Measurements from ENCODE around the gene E2F3. TPM values are rescaled to one million over a fixed set of nuclear protein-coding genes. Genes with fewer than 3 reads are reported as not detected.

The E2F3 gene
- polyA plus RNA-seq, 4 donors = 1.8 to 15.7 (median 4.4) TPM

- DNase-seq = no peak
- H3K4me3 ChIP-seq (ENCODE audit: low read depth in 1 of 3, low read length in 3 of 3) = no peak overlapping the region
- 89 to 93% (median 90%) methylated on average over 2 of the region's 2 CpGs for WGBS, 3 donors
- H3K9me3 ChIP-seq (ENCODE audit: control insufficient read depth in 2 of 2, insufficient read depth in 1 of 2, low read depth in 1 of 2, low read length in 1 of 2) = no peaks in the 10 kb centered on the region
- no peaks in the 10 kb centered on the region for H3K4me1 ChIP-seq (ENCODE audit: control insufficient read depth in 3 of 3, insufficient read depth in 2 of 3, low read depth in 1 of 3, low read length in 2 of 3)
- H3K27me3 ChIP-seq (ENCODE audit: control insufficient read depth in 3 of 3, insufficient read depth in 3 of 3, low read length in 3 of 3) = no peaks in the 10 kb centered on the region
- H3K27ac ChIP-seq (ENCODE audit: low read depth in 1 of 3, low read length in 2 of 3) = no peak overlapping the region
- H3K36me3 ChIP-seq (ENCODE audit: control insufficient read depth in 3 of 3, insufficient read depth in 2 of 3, low read depth in 1 of 3, low read length in 3 of 3) = no peaks in the 10 kb centered on the region
- FAIRE-seq = no peak
Measured at GRCh38 chr6:20389066-20389465, 12.6 kb upstream of the E2F3 start.

DNA sequence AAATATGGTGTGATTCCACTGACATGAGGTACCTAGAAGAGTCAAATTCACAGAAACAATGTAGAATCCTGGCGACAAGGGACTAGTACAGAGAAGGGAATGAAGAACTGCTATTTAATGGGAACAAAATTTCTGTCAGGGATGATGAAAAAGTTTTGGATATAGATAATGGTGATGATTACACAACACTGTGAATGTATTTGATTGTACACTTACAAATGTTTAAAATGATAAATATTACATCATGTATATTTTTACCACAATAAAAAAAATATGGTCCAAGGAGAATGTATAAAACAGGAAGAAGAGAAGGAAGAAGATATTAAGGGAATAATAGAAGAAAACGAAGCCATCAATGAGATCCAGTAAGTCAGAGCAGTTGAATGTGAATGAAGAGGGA lies 8.4 kb upstream of the E2F3 start:
- no peak for FAIRE-seq

DNA sequence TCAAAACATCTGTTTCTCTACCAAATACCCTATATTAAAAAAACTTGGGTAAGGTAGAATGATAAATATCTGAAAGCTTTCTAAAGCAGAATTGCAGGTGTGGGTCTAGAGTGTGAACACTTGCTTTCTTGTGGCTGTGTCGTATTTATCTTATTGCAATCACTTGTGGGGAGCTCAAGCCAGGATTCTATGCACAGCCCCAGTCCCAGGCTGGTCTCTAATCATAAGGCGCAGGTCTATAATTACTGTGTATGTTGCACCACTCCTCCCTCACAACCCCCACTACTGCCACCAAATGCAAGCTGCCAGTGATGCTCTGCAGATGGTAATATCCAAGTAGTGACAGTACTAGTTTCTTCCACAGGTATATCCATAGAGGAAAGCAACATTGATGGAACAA lies 2.2 kb upstream of the E2F3 start:
- no peaks in the 10 kb centered on the region for H3K36me3 ChIP-seq (ENCODE audit: control insufficient read depth in 3 of 3, insufficient read depth in 2 of 3, low read depth in 1 of 3, low read length in 3 of 3)
- DNase-seq (no peak), FAIRE-seq (no peak)
- 82 to 90% (median 88%) methylated on average over 2 of the region's 2 CpGs for WGBS, 3 donors
- H3K27me3 ChIP-seq (ENCODE audit: control insufficient read depth in 3 of 3, insufficient read depth in 3 of 3, low read length in 3 of 3) = no peaks in the 10 kb centered on the region
- peaks cover 0 to 2% (median 0%) of the 10 kb centered on the region in 3 donors for H3K4me1 ChIP-seq (ENCODE audit: control insufficient read depth in 3 of 3, insufficient read depth in 2 of 3, low read depth in 1 of 3, low read length in 2 of 3)
- peaks cover 0 to 3% of the 10 kb centered on the region in 2 donors for H3K9me3 ChIP-seq (ENCODE audit: control insufficient read depth in 2 of 2, insufficient read depth in 1 of 2, low read depth in 1 of 2, low read length in 1 of 2)
- no peak overlapping the region for H3K4me3 ChIP-seq (ENCODE audit: low read depth in 1 of 3, low read length in 3 of 3)
- H3K27ac ChIP-seq (ENCODE audit: low read depth in 1 of 3, low read length in 2 of 3) = no peak overlapping the region

More for the DNA sequence above, 8.4 kb upstream of the E2F3 start:
- Histone ChIP-seq H3K27me3 (ENCODE audit: control insufficient read depth in 3 of 3, insufficient read depth in 3 of 3, low read length in 3 of 3) (no peaks in the 10 kb centered on the region), H3K9me3 (ENCODE audit: control insufficient read depth in 2 of 2, insufficient read depth in 1 of 2, low read depth in 1 of 2, low read length in 1 of 2) (peaks cover 0 to 3% of the 10 kb centered on the region in 2 donors), H3K4me1 (ENCODE audit: control insufficient read depth in 3 of 3, insufficient read depth in 2 of 3, low read depth in 1 of 3, low read length in 2 of 3) (no peaks in the 10 kb centered on the region), H3K36me3 (ENCODE audit: control insufficient read depth in 3 of 3, insufficient read depth in 2 of 3, low read depth in 1 of 3, low read length in 3 of 3) (no peaks in the 10 kb centered on the region), H3K27ac (ENCODE audit: low read depth in 1 of 3, low read length in 2 of 3) (no peak overlapping the region), H3K4me3 (ENCODE audit: low read depth in 1 of 3, low read length in 3 of 3) (no peak overlapping the region)
- WGBS, 3 donors = 78 to 89% (median 82%) methylated on average over 2 of the region's 2 CpGs
- DNase-seq = no peak

GRCh38 chr6:20400456-20401204 lies 1.0 kb upstream of the E2F3 start:
- Histone ChIP-seq H3K9me3 (ENCODE audit: control insufficient read depth in 2 of 2, insufficient read depth in 1 of 2, low read depth in 1 of 2, low read length in 1 of 2) (peaks cover 0 to 3% of the 10 kb centered on the region in 2 donors), H3K4me1 (ENCODE audit: control insufficient read depth in 3 of 3, insufficient read depth in 2 of 3, low read depth in 1 of 3, low read length in 2 of 3) (peaks cover 0 to 2% (median 0%) of the 10 kb centered on the region in 3 donors), H3K4me3 (ENCODE audit: low read depth in 1 of 3, low read length in 3 of 3) (peak overlapping the region in 2 of 3 donors; percentile 39 to 53), H3K27ac (ENCODE audit: low read depth in 1 of 3, low read length in 2 of 3) (peak overlapping the region; percentile 74 to 93 (median 89)), H3K27me3 (ENCODE audit: control insufficient read depth in 3 of 3, insufficient read depth in 3 of 3, low read length in 3 of 3) (no peaks in the 10 kb centered on the region), H3K36me3 (ENCODE audit: control insufficient read depth in 3 of 3, insufficient read depth in 2 of 3, low read depth in 1 of 3, low read length in 3 of 3) (peaks cover 0 to 4% (median 0%) of the 10 kb centered on the region in 3 donors)
- 0 to 1% (median 1%) methylated on average over 18 of the region's 18 CpGs for WGBS, 3 donors
- DNase-seq (no peak), FAIRE-seq (no peak)

- 0 to 2% (median 1%) methylated on average over 15 of the region's 15 CpGs for WGBS, 3 donors
- H3K27ac ChIP-seq (ENCODE audit: low read depth in 1 of 3, low read length in 2 of 3) = peak overlapping the region; percentile 79 to 94 (median 94)
- H3K4me1 ChIP-seq (ENCODE audit: control insufficient read depth in 3 of 3, insufficient read depth in 2 of 3, low read depth in 1 of 3, low read length in 2 of 3) = peaks cover 0 to 2% (median 0%) of the 10 kb centered on the region in 3 donors
- H3K27me3 ChIP-seq (ENCODE audit: control insufficient read depth in 3 of 3, insufficient read depth in 3 of 3, low read length in 3 of 3) = no peaks in the 10 kb centered on the region
- no peak for FAIRE-seq
- H3K9me3 ChIP-seq (ENCODE audit: control insufficient read depth in 2 of 2, insufficient read depth in 1 of 2, low read depth in 1 of 2, low read length in 1 of 2) = peaks cover 0 to 3% of the 10 kb centered on the region in 2 donors
- peaks cover 0 to 4% (median 0%) of the 10 kb centered on the region in 3 donors for H3K36me3 ChIP-seq (ENCODE audit: control insufficient read depth in 3 of 3, insufficient read depth in 2 of 3, low read depth in 1 of 3, low read length in 3 of 3)
- peak overlapping the region; percentile 76 to 83 (median 82) for H3K4me3 ChIP-seq (ENCODE audit: low read depth in 1 of 3, low read length in 3 of 3)
- DNase-seq = no peak
Measured at GRCh38 chr6:20402092-20402341, 338 bp downstream of the E2F3 start.

- FAIRE-seq (no peak), DNase-seq (peak; percentile 52 to 71)
- Histone ChIP-seq H3K9me3 (ENCODE audit: control insufficient read depth in 2 of 2, insufficient read depth in 1 of 2, low read depth in 1 of 2, low read length in 1 of 2) (peaks cover 0 to 3% of the 10 kb centered on the region in 2 donors), H3K4me1 (ENCODE audit: control insufficient read depth in 3 of 3, insufficient read depth in 2 of 3, low read depth in 1 of 3, low read length in 2 of 3) (peaks cover 0 to 2% (median 0%) of the 10 kb centered on the region in 3 donors), H3K36me3 (ENCODE audit: control insufficient read depth in 3 of 3, insufficient read depth in 2 of 3, low read depth in 1 of 3, low read length in 3 of 3) (peaks cover 0 to 4% (median 0%) of the 10 kb centered on the region in 3 donors), H3K27me3 (ENCODE audit: control insufficient read depth in 3 of 3, insufficient read depth in 3 of 3, low read length in 3 of 3) (no peaks in the 10 kb centered on the region), H3K4me3 (ENCODE audit: low read depth in 1 of 3, low read length in 3 of 3) (peak overlapping the region; percentile 76 to 83 (median 82)), H3K27ac (ENCODE audit: low read depth in 1 of 3, low read length in 2 of 3) (peak overlapping the region; percentile 79 to 94 (median 94))
- WGBS, 3 donors = 0 to 1% (median 1%) methylated on average over 36 to 73 of the region's 73 CpGs
Measured at GRCh38 chr6:20402342-20403069, 827 bp downstream of the E2F3 start.

- Histone ChIP-seq H3K9me3 (ENCODE audit: control insufficient read depth in 2 of 2, insufficient read depth in 1 of 2, low read depth in 1 of 2, low read length in 1 of 2) (no peaks in the 10 kb centered on the region), H3K4me3 (ENCODE audit: low read depth in 1 of 3, low read length in 3 of 3) (peak overlapping the region; percentile 76 to 83 (median 82)), H3K27me3 (ENCODE audit: control insufficient read depth in 3 of 3, insufficient read depth in 3 of 3, low read length in 3 of 3) (no peaks in the 10 kb centered on the region), H3K27ac (ENCODE audit: low read depth in 1 of 3, low read length in 2 of 3) (peak overlapping the region; percentile 81 to 94 (median 94)), H3K36me3 (ENCODE audit: control insufficient read depth in 3 of 3, insufficient read depth in 2 of 3, low read depth in 1 of 3, low read length in 3 of 3) (peaks cover 0 to 4% (median 0%) of the 10 kb centered on the region in 3 donors), H3K4me1 (ENCODE audit: control insufficient read depth in 3 of 3, insufficient read depth in 2 of 3, low read depth in 1 of 3, low read length in 2 of 3) (peaks cover 0 to 2% (median 0%) of the 10 kb centered on the region in 3 donors)
- 0 to 1% (median 0%) methylated on average over 27 to 72 of the region's 72 CpGs for WGBS, 3 donors
- DNase-seq = peak; percentile 80 to 91
- FAIRE-seq = no peak
Measured at GRCh38 chr6:20403070-20403765, 1.5 kb downstream of the E2F3 start.

Data from small intestine (tissue), 7 donors.